HCT116 (cell line): Measurements from ENCODE around the gene NFATC3. TPM values are rescaled to one million over a fixed set of nuclear protein-coding genes. Genes with fewer than 3 reads are reported as not detected.

Experiments used
- ATAC-seq: fragments of 200-7000 bp; cut with Tn5 transposase; 2 replicates; pipeline ENCODE4 v1.9.1; 2020; ENCODE audit warnings: mild to moderate bottlenecking, moderate library complexity
- BruUV-seq: library from RNA; stranded (reverse); fragments of 400-500 nt; replicated peaks from 2 replicates; lab custom pipeline; 2021; lab: Mats Ljungman, UMichigan
- CTCF ChIA-PET: fragments of 300-600 bp; sonication (Branson Sonifier 250); formaldehyde crosslinking; loops from one replicate; lab custom pipeline; 2021; ENCODE audit warnings: antibody characterized with exemption; lab: Charles Lee
- POLR2A ChIA-PET: fragments of 300-600, 350-600 bp; sonication (Branson Sonifier 250); formaldehyde crosslinking; loops from one replicate; lab custom pipeline; 2021; ENCODE audit warnings: antibody characterized with exemption; lab: Charles Lee
- RAD21 ChIA-PET, 2 experiments: fragments of 300-600 bp; sonication (Branson Sonifier 250); formaldehyde crosslinking; loops; one replicate each; lab custom pipeline; 2023; ENCODE audit warnings: low total read pairs in 2 of 2; ENCODE audit not compliant: uncharacterized antibody in 2 of 2, unreplicated experiment in 2 of 2, low non-redundant PET in 1 of 2; lab: Charles Lee
- DNase-seq: peaks from one replicate; pipeline ENCODE4 v3.0.0-alpha.2; 2010; ENCODE audit warnings: low read depth, low spot score
- H2AFZ ChIP-seq: fragments of 200-600 bp; shearing (Covaris generic), sonication (generic); 2 replicates; pipeline ENCODE4 v1.6.1; 2017; ENCODE audit warnings: low read depth, mixed run types, mixed read lengths, antibody characterized with exemption, low read length; ENCODE audit not compliant: poor library complexity, severe bottlenecking
- H3K27ac ChIP-seq: 2 replicates; pipeline ENCODE4 v1.5.1; 2012; ENCODE audit warnings: low read depth, low read length
- H3K27me3 ChIP-seq: fragments of 200-600 bp; sonication (generic); 2 replicates; pipeline ENCODE4 v1.6.1; 2016; ENCODE audit warnings: mixed run types, low read length, mixed read lengths; ENCODE audit not compliant: insufficient read depth
- H3K36me3 ChIP-seq, 2 experiments: fragments of 200-500 bp in 1 of 2; fragments of 200-600 bp in 1 of 2; sonication (Bioruptor generic) in 1 of 2; sonication (generic) in 1 of 2; 2 replicates each; pipeline versions ENCODE4 v1.5.1 to v1.6.1; 2014 to 2016; ENCODE audit warnings: low read length in 2 of 2, inconsistent platforms in 1 of 2, mixed read lengths in 1 of 2, mixed run types in 1 of 2; ENCODE audit not compliant: insufficient read depth in 2 of 2, control insufficient read depth in 1 of 2
- H3K4me1 ChIP-seq, 2 experiments: fragments of 200-600 bp in 1 of 2; sonication (generic) in 1 of 2; 2 replicates each; pipeline versions ENCODE4 v1.5.1 to v1.6.1; 2012 to 2017; ENCODE audit warnings: low read length in 2 of 2, inconsistent platforms in 1 of 2, mild to moderate bottlenecking in 1 of 2, mixed read lengths in 1 of 2, mixed run types in 1 of 2, moderate library complexity in 1 of 2; ENCODE audit not compliant: insufficient read depth in 2 of 2, control insufficient read depth in 1 of 2
- H3K4me2 ChIP-seq: fragments of 200-600 bp; sonication (generic); 2 replicates; pipeline ENCODE4 v1.6.1; 2017; ENCODE audit warnings: mixed run types, low read length, mixed read lengths
- H3K4me3 ChIP-seq, 2 experiments: fragments of 200-600 bp in 1 of 2; sonication (generic) in 1 of 2; replicated peaks in 1 of 2; 2 replicates each; pipeline ENCODE4 v1.5.1; 2011 to 2016; ENCODE audit warnings: low read length in 2 of 2, control low read depth in 1 of 2, low read depth in 1 of 2, mild to moderate bottlenecking in 1 of 2, mixed read lengths in 1 of 2, mixed run types in 1 of 2
- H3K79me2 ChIP-seq: fragments of 200-600 bp; sonication (generic); 2 replicates; pipeline ENCODE4 v1.6.1; 2017; ENCODE audit warnings: mild to moderate bottlenecking, mixed run types, low read length, moderate library complexity, mixed read lengths; ENCODE audit not compliant: insufficient read depth
- H3K9ac ChIP-seq: fragments of 200-600 bp; sonication (generic); 2 replicates; pipeline ENCODE4 v1.6.1; 2016; ENCODE audit warnings: low read length, mixed read lengths
- H3K9me2 ChIP-seq: fragments of 200-600 bp; sonication (generic), shearing (Covaris generic); 2 replicates; pipeline ENCODE4 v1.6.1; 2017; ENCODE audit warnings: mixed run types, mild to moderate bottlenecking, moderate library complexity; ENCODE audit not compliant: insufficient read depth
- H3K9me3 ChIP-seq, 2 experiments: fragments of 200-500 bp in 1 of 2; fragments of 200-600 bp in 1 of 2; sonication (Bioruptor generic) in 1 of 2; sonication (generic) in 1 of 2; 2 replicates each; pipeline ENCODE4 v1.6.1; 2014 to 2017; ENCODE audit warnings: low read length in 2 of 2, mixed read lengths in 2 of 2, inconsistent platforms in 1 of 2, low read depth in 1 of 2, mild to moderate bottlenecking in 1 of 2, mixed run types in 1 of 2, moderate library complexity in 1 of 2; ENCODE audit not compliant: control insufficient read depth in 1 of 2, insufficient read depth in 1 of 2
- H4K20me1 ChIP-seq: fragments of 200-600 bp; sonication (generic), shearing (Covaris generic); 2 replicates; pipeline ENCODE4 v1.6.1; 2017; ENCODE audit warnings: mixed run types, mild to moderate bottlenecking, moderate library complexity; ENCODE audit not compliant: insufficient read depth
- ATF3 ChIP-seq: IDR thresholded peaks from 2 replicates; pipeline ENCODE4 v1.6.1; 2012
- CBX3 ChIP-seq: IDR thresholded peaks from 2 replicates; pipeline ENCODE4 v1.6.1; 2012; ENCODE audit warnings: low read depth
- CEBPB ChIP-seq: IDR thresholded peaks from 2 replicates; pipeline ENCODE4 v1.6.1; 2012; ENCODE audit warnings: low read depth
- CTCF ChIP-seq, 3 experiments: fragments of 200-600 bp in 1 of 3; sonication (generic) in 1 of 3; IDR thresholded peaks in 2 of 3; conservative IDR thresholded peaks in 1 of 3; 2 replicates each; pipeline ENCODE4 v1.5.1; 2012 to 2017; ENCODE audit warnings: low read depth in 2 of 3, low read length in 2 of 3, antibody characterized with exemption in 1 of 3, borderline replicate concordance in 1 of 3, control low read depth in 1 of 3, mild to moderate bottlenecking in 1 of 3, mixed read lengths in 1 of 3, mixed run types in 1 of 3, moderate library complexity in 1 of 3; ENCODE audit not compliant: insufficient read depth in 1 of 3
- EGR1 ChIP-seq: IDR thresholded peaks from 2 replicates; pipeline ENCODE4 v1.6.1; 2012; ENCODE audit warnings: low read depth
- ELF1 ChIP-seq: IDR thresholded peaks from 2 replicates; pipeline ENCODE4 v1.6.1; 2012; ENCODE audit warnings: low read depth, borderline replicate concordance
- EZH2 ChIP-seq: fragments of 200-600 bp; sonication (generic); IDR thresholded peaks from 2 replicates; pipeline ENCODE4 v1.6.1; 2017; ENCODE audit warnings: antibody characterized with exemption, mixed run types
- JUND ChIP-seq: IDR thresholded peaks from 2 replicates; pipeline ENCODE4 v1.6.1; 2012
- MAX ChIP-seq: IDR thresholded peaks from 2 replicates; pipeline ENCODE4 v1.6.1; 2012
- POLR2A ChIP-seq: IDR thresholded peaks from 2 replicates; pipeline ENCODE4 v1.7.0; 2011; ENCODE audit warnings: borderline replicate concordance; ENCODE audit not compliant: insufficient read depth, insufficient read length; ENCODE audit errors: extremely low read depth
- RAD21 ChIP-seq: IDR thresholded peaks from 2 replicates; pipeline ENCODE4 v1.6.1; 2012; ENCODE audit warnings: low read depth, mild to moderate bottlenecking
- REST ChIP-seq: IDR thresholded peaks from 2 replicates; pipeline ENCODE4 v1.6.1; 2012; ENCODE audit warnings: low read depth
- SP1 ChIP-seq: IDR thresholded peaks from 2 replicates; pipeline ENCODE4 v1.6.1; 2012; ENCODE audit warnings: low read depth
- SRF ChIP-seq: IDR thresholded peaks from 2 replicates; pipeline ENCODE4 v1.6.1; 2012; ENCODE audit warnings: low read depth
- YY1 ChIP-seq: IDR thresholded peaks from 2 replicates; pipeline ENCODE4 v1.6.1; 2011; ENCODE audit warnings: low read length, low read depth, moderate library complexity, mild to moderate bottlenecking; ENCODE audit not compliant: insufficient replicate concordance; ENCODE audit errors: extremely low read depth
- ZBTB33 ChIP-seq: IDR thresholded peaks from 2 replicates; pipeline ENCODE4 v1.6.1; 2011; ENCODE audit warnings: mild to moderate bottlenecking, low read length, moderate library complexity; ENCODE audit not compliant: insufficient replicate concordance; ENCODE audit errors: extremely low read depth
- ZFX ChIP-seq: fragments of 450-650 bp; IDR thresholded peaks from 2 replicates; pipeline ENCODE4 v1.6.1; 2017
- intact Hi-C: fragments of 100-400 bp; cut with micrococcal nuclease; formaldehyde crosslinking; loops from 2 replicates; pipeline ENCODE4 v1.10.0; 2022
- total RNA-seq: library from RNA; stranded (reverse); gene quantifications from one replicate; pipeline ENCODE4 v1.2.1, GENCODE V29; 2021; ENCODE audit not compliant: unreplicated experiment

Gene NFATC3
- total RNA-seq, 1 experiment from 2014 or later, result 25.6 TPM

GRCh38 chr16:68090533-68090932 lies 5.4 kb downstream of the NFATC3 start (continued):
- no peak for TF ChIP-seq CTCF (IDR thresholded peaks at IDR 0.05 in 2 of 3, conservative IDR thresholded peaks at IDR 0.05 in 1 of 3; ENCODE audit: borderline replicate concordance in 1 of 3, insufficient read depth in 1 of 3, low read depth in 2 of 3, low read length in 2 of 3)
- no peak for TF ChIP-seq YY1

- CTCF ChIA-PET, result interaction anchor here (1.0 kb wide), 1 partner anchor 51 kb away, joined by 3 read pairs; no protein-coding TSS in a partner anchor
- no TSS peak for BruUV-seq
- H3K4me1 ChIP-seq, result peaks cover 20 to 22% of the 10 kb centered on the region in 2 experiments; a peak in 3 of 4 replicates
- TF ChIP-seq POLR2A (no peak), ZBTB33 (no peak), RAD21 (no peak), EZH2 (no peak), MAX (no peak), JUND (no peak), CBX3 (no peak), SP1 (no peak), ZFX (no peak), ATF3 (no peak), CEBPB (no peak), REST (no peak), EGR1 (no peak), ELF1 (no peak), SRF (no peak)
These were observed 6.5 kb downstream of the NFATC3 start for GRCh38 chr16:68091380-68092261.

More at GRCh38 chr16:68091380-68092261, 6.5 kb downstream of the NFATC3 start:
- Histone ChIP-seq H3K4me2 (peak overlapping the region; percentile 29), H3K9me2 (no peaks in the 10 kb centered on the region), H3K79me2 (peaks cover 98% of the 10 kb centered on the region), H3K27ac (peak overlapping the region; percentile 29; the same call in 1 of the 2 replicates), H3K36me3 (no peaks in the 10 kb centered on the region), H3K4me3 (no peak overlapping the region), H4K20me1 (peaks cover 9% of the 10 kb centered on the region; the same call in 1 of the 2 replicates), H2AFZ (no peak overlapping the region), H3K27me3 (no peaks in the 10 kb centered on the region), H3K9me3 (no peaks in the 10 kb centered on the region), H3K9ac (no peak overlapping the region)
- POLR2A ChIA-PET, result no interaction called here
- DNase-seq, result no peak
- RAD21 ChIA-PET, result no interaction called here
- peak; percentile 51; the same call in 1 of the 2 replicates for ATAC-seq
- intact Hi-C loops, result no loop called here
